Loucy (cell line): ENCODE data around the gene BMP6.
A peak's percentile ranks its signal among the peaks of the same experiment; 100 is the strongest.

Experiments
- H2AFZ ChIP-seq: fragments of 200-600 bp; sonication (generic); 2 replicates; pipeline ENCODE4 v1.6.0; 2016; ENCODE audit warnings: antibody characterized with exemption, mild to moderate bottlenecking, low read length, moderate library complexity
- H3F3A ChIP-seq: fragments of 200-600 bp; 2 replicates; pipeline ENCODE4 v1.6.0; 2016; ENCODE audit warnings: antibody characterized with exemption, low read depth, mild to moderate bottlenecking
- H3K27me3 ChIP-seq: fragments of 200-600 bp; sonication (generic); 2 replicates; pipeline ENCODE4 v1.6.1; 2014; ENCODE audit warnings: low read length, mild to moderate bottlenecking; ENCODE audit not compliant: insufficient read depth, poor library complexity, severe bottlenecking
- H3K36me3 ChIP-seq: fragments of 200-600 bp; sonication (generic); 2 replicates; pipeline ENCODE4 v1.6.1; 2016; ENCODE audit warnings: low read length; ENCODE audit not compliant: insufficient read depth
- H3K4me1 ChIP-seq: fragments of 200-600 bp; sonication (generic); 2 replicates; pipeline ENCODE4 v1.5.1; 2014; ENCODE audit warnings: low read length, mild to moderate bottlenecking; ENCODE audit not compliant: insufficient read depth, poor library complexity, severe bottlenecking
- H3K4me2 ChIP-seq: fragments of 200-600 bp; sonication (generic); 2 replicates; pipeline ENCODE4 v1.6.0; 2014; ENCODE audit warnings: antibody characterized with exemption, low read length, low read depth, mild to moderate bottlenecking; ENCODE audit not compliant: poor library complexity, severe bottlenecking
- H3K4me3 ChIP-seq: fragments of 200-600 bp; sonication (generic); 2 replicates; pipeline ENCODE4 v1.5.1; 2014; ENCODE audit warnings: low read length, mild to moderate bottlenecking, mixed read lengths; ENCODE audit not compliant: poor library complexity, severe bottlenecking
- H3K79me2 ChIP-seq: fragments of 200-600 bp; sonication (generic); 2 replicates; pipeline ENCODE4 v1.6.1; 2014; ENCODE audit warnings: low read length; ENCODE audit not compliant: insufficient read depth
- H3K9ac ChIP-seq: fragments of 200-600 bp; sonication (generic); 2 replicates; pipeline ENCODE4 v1.6.0; 2014; ENCODE audit warnings: mild to moderate bottlenecking, low read depth, low read length, moderate library complexity; ENCODE audit not compliant: poor library complexity, severe bottlenecking
- H3K9me2 ChIP-seq: fragments of 200-600 bp; sonication (generic); replicated peaks from 2 replicates; pipeline ENCODE4 v1.6.1; 2016; ENCODE audit warnings: low read depth, low read length, mixed read lengths
- H3K9me3 ChIP-seq: fragments of 200-600 bp; sonication (generic); 2 replicates; pipeline ENCODE4 v1.6.1; 2014; ENCODE audit warnings: mild to moderate bottlenecking, antibody characterized with exemption, low read length, low read depth; ENCODE audit not compliant: insufficient read depth
- H4K20me1 ChIP-seq: fragments of 200-600 bp; sonication (generic); 2 replicates; pipeline ENCODE4 v1.6.0; 2014; ENCODE audit warnings: antibody characterized with exemption, low read length, mild to moderate bottlenecking; ENCODE audit not compliant: insufficient read depth, poor library complexity, severe bottlenecking
- CTCF ChIP-seq: fragments of 200-600 bp; sonication (generic); conservative IDR thresholded peaks from 2 replicates; pipeline ENCODE4 v1.5.1; 2014; ENCODE audit warnings: mild to moderate bottlenecking, antibody characterized with exemption, low read length
- EZH2phosphoT487 ChIP-seq: fragments of 200-600 bp; IDR thresholded peaks from 2 replicates; pipeline ENCODE4 v1.6.1; 2018; ENCODE audit warnings: antibody characterized with exemption, mild to moderate bottlenecking, moderate library complexity, borderline replicate concordance

BMP6 gene

DNA sequence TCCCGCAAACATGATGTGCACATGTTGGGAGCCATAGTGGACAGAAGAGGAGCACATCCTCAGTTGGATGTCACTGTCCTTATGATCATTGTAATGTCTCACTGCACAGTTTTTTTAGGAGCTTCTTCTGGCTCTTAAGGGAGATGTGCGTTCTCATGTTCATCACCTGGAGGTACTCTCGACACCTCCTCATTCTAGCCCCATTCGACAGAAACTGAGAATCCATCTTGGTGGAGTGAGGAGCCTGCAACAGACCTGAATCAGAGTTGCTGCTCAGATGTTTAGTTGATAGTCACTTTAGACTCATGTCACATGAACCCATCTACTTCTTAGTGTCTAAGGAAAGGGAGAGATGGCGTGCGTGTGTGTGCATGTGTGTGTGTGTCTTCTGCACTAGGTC lies 2.3 kb upstream of the BMP6 start:
- Histone ChIP-seq H3K9me2 (no peaks in the 10 kb centered on the region), H3K9ac (no peak overlapping the region), H3K4me3 (no peak overlapping the region), H3F3A (no peaks in the 10 kb centered on the region), H3K27me3 (no peaks in the 10 kb centered on the region), H3K4me1 (no peaks in the 10 kb centered on the region), H3K4me2 (peak overlapping the region; percentile 33), H3K9me3 (no peaks in the 10 kb centered on the region), H3K36me3 (no peaks in the 10 kb centered on the region), H3K79me2 (no peaks in the 10 kb centered on the region), H4K20me1 (no peaks in the 10 kb centered on the region), H2AFZ (peak overlapping the region; percentile 47)
- TF ChIP-seq EZH2phosphoT487 (no peak), CTCF (no peak)

DNA sequence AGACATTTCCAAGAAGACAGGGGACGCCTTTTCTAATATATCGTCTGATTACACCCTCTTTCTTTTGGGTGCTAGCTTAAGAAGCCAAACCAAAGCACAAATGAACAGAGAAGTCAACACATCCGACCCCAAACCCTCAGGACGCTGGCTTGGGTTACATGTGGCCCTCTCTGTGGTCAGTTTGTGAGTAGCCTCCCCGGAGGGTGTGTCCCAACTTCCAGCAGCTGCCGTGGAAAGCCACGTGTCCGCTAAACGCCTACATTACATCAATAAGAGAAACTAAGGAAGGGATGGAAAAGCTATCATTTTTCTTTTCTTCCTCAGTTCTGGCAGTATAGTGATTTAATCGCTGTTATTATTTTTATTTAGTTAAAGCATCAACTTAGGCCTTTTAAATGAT lies 487 bp upstream of the BMP6 start:
- Histone ChIP-seq H3K4me2 (no peak overlapping the region), H3K79me2 (no peaks in the 10 kb centered on the region), H3K9ac (no peak overlapping the region), H3K36me3 (no peaks in the 10 kb centered on the region), H4K20me1 (no peaks in the 10 kb centered on the region), H3K27me3 (no peaks in the 10 kb centered on the region), H3K4me1 (no peaks in the 10 kb centered on the region), H3K9me3 (no peaks in the 10 kb centered on the region), H2AFZ (no peak overlapping the region), H3K9me2 (no peaks in the 10 kb centered on the region), H3K4me3 (no peak overlapping the region), H3F3A (no peaks in the 10 kb centered on the region)
- no peak for TF ChIP-seq EZH2phosphoT487
- TF ChIP-seq CTCF = no peak

GRCh38 chr6:7726416-7727085 lies 652 bp downstream of the BMP6 start:
- no peaks in the 10 kb centered on the region for H4K20me1 ChIP-seq
- no peaks in the 10 kb centered on the region for H3K79me2 ChIP-seq
- no peaks in the 10 kb centered on the region for H3K27me3 ChIP-seq
- no peak overlapping the region for H3K9ac ChIP-seq
- no peaks in the 10 kb centered on the region for H3K9me2 ChIP-seq
- no peak for TF ChIP-seq EZH2phosphoT487
- TF ChIP-seq CTCF = no peak
- no peak overlapping the region for H2AFZ ChIP-seq
- no peak overlapping the region for H3K4me3 ChIP-seq
- no peaks in the 10 kb centered on the region for H3K9me3 ChIP-seq
- H3F3A ChIP-seq = no peaks in the 10 kb centered on the region
- no peaks in the 10 kb centered on the region for H3K4me1 ChIP-seq
- H3K4me2 ChIP-seq = no peak overlapping the region
- H3K36me3 ChIP-seq = no peaks in the 10 kb centered on the region
